Measurements from ENCODE around the gene ZNF69. TPM values are rescaled to one million over a fixed set of nuclear protein-coding genes. Genes with fewer than 3 reads are reported as not detected.
"Not testable (repeated sequence)": the region's sequence is repeated elsewhere in the genome, so short reads cannot be mapped to it uniquely, and the experiment has no call there.

Gene ZNF69
- total and polyA plus RNA-seq, 2 donors (not counting 3 experiments of a cell fraction or from before 2014, with no cell fraction given), result 1.9 to 5.6 TPM

DNA sequence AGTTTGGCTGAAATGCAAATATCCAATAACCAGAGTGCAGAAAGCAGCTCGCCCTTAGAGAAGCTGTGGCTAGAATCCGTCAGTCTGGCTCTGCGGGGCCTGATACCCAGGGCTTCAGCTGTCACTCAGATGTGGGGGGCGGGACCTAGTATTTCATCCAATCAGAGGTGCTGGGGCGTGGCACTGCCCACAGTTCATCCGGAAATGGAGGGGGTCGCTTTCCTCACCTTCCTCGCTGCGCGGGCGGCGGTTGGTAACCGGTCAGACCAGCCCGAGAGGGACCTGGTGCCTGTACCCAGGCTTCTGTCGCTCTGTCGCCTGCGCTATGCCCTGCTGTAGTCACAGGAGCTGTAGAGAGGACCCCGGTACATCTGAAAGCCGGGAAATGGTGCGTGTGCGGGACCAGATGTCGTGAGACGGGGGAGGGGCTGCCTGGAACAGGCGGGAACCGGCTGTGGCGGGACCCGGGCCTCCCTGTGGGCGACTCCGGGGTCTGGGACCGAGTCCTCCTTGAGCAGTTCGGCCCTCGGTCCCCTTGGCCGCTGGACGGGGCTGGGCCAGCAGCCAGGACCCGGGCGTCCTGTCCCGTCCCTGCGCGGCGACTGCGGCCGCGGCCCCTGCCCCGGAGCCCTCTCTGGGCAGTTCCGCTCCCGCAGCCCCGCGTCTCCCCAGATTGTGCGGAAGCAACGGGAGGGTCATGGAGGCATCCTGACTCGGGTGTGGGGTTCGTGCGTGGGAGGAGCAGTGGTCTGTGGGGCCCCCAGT lies 37.5 kb downstream of the ZNF69 start, which contains the start of gene ZNF700:
TSS of gene ZNF700 (plus strand) at position 222 of the 765 bp plus-strand sequence. CDS start at position 326, 104 bp downstream.
- peak within 1 kb of the TSS; percentile 59 to 90 (median 81) for H3K4me3 ChIP-seq (replicated peaks in 1 of 3; ENCODE audit: insufficient read depth in 1 of 3, low read depth in 1 of 3, low read length in 3 of 3)
- CTCF ChIA-PET, result interaction anchor here (0.6 to 4.0 kb wide), 11 partner anchors 16 to 923 kb away, joined by 3 to 162 read pairs (median 6); partner anchors contain the start of genes ZNF136, ZNF20 and ZNF491
- peaks cover 15% of the 10 kb centered on the region for H3K4me1 ChIP-seq (ENCODE audit: control insufficient read depth, extremely low read depth, insufficient read depth, low read length)
- H3K9me1 ChIP-seq (replicated peaks; ENCODE audit: control insufficient read depth, extremely low read depth, insufficient read depth, low read length), result no peaks in the 10 kb centered on the region
- H3K27me3 ChIP-seq (ENCODE audit: control insufficient read depth in 2 of 2, insufficient read depth in 2 of 2, low read length in 2 of 2), result no peaks in the 10 kb centered on the region
- peak within 1 kb of the TSS; percentile 95 for H3K4me2 ChIP-seq (ENCODE audit: insufficient read depth, low read length)
- dilution Hi-C loops (cut with MboI; ENCODE audit: extremely low pct_ligation_motif_present, low sequenced_read_pairs) (no loop called here), intact Hi-C loops (cut with micrococcal nuclease) (loop anchor here (1.0 to 5.0 kb wide), 4 partner anchors 128 to 742 kb away; partner anchors contain the start of genes MAN2B1, WDR83, ZNF441 and ZNF491)
- TF ChIP-seq POLR2A (IDR thresholded peaks at IDR 0.05; ENCODE audit: low read depth, low read length) (peak; percentile 87), FOS (IDR thresholded peaks at IDR 0.05; ENCODE audit: borderline replicate concordance, insufficient read depth, low read length) (no peak), POLR2AphosphoS5 (IDR thresholded peaks at IDR 0.05; ENCODE audit: insufficient read depth, low read depth, low read length) (peak; percentile 58), MYC (IDR thresholded peaks at IDR 0.05; ENCODE audit: low read depth, low read length) (no peak), GATA2 (IDR thresholded peaks at IDR 0.05; ENCODE audit: insufficient read depth, insufficient read length, low read depth, low read length) (no peak), EZH2 (IDR thresholded peaks at IDR 0.05; ENCODE audit: borderline replicate concordance, low read depth, low read length, severe bottlenecking) (no peak), JUN (IDR thresholded peaks at IDR 0.05; ENCODE audit: borderline replicate concordance, insufficient read depth, insufficient read length, low read depth) (no peak)
- TF ChIP-seq, protein P1, sequence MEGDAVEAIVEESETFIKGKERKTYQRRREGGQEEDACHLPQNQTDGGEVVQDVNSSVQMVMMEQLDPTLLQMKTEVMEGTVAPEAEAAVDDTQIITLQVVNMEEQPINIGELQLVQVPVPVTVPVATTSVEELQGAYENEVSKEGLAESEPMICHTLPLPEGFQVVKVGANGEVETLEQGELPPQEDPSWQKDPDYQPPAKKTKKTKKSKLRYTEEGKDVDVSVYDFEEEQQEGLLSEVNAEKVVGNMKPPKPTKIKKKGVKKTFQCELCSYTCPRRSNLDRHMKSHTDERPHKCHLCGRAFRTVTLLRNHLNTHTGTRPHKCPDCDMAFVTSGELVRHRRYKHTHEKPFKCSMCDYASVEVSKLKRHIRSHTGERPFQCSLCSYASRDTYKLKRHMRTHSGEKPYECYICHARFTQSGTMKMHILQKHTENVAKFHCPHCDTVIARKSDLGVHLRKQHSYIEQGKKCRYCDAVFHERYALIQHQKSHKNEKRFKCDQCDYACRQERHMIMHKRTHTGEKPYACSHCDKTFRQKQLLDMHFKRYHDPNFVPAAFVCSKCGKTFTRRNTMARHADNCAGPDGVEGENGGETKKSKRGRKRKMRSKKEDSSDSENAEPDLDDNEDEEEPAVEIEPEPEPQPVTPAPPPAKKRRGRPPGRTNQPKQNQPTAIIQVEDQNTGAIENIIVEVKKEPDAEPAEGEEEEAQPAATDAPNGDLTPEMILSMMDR (IDR thresholded peaks at IDR 0.05; ENCODE audit: extremely low read depth in 1 of 2, insufficient read depth in 1 of 2, low read depth in 1 of 2, low read length in 2 of 2), result no peak
- TF ChIP-seq, protein P2, sequence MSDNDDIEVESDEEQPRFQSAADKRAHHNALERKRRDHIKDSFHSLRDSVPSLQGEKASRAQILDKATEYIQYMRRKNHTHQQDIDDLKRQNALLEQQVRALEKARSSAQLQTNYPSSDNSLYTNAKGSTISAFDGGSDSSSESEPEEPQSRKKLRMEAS (IDR thresholded peaks at IDR 0.05; ENCODE audit: insufficient read depth, insufficient read length), result no peak
- H4K20me1 ChIP-seq (replicated peaks; ENCODE audit: control insufficient read depth, extremely low read depth, insufficient read depth, low read length), result no peaks in the 10 kb centered on the region
- peak within 1 kb of the TSS; percentile 98 for H2AFZ ChIP-seq (ENCODE audit: low read depth, low read length)
- H3K36me3 ChIP-seq (ENCODE audit: control insufficient read depth in 2 of 2, extremely low read depth in 1 of 2, insufficient read depth in 2 of 2, low read length in 2 of 2), result no peaks in the 10 kb centered on the region
- H3K79me2 ChIP-seq (ENCODE audit: control insufficient read depth, insufficient read depth, low read length), result peaks cover 2% of the 10 kb centered on the region
- H3K9me3 ChIP-seq (replicated peaks; ENCODE audit: control insufficient read depth, insufficient read depth, low read length), result no peaks in the 10 kb centered on the region
- POLR2A ChIA-PET, result interaction anchor here (0.8 to 1.9 kb wide), 2 partner anchors 63 to 748 kb away, joined by 3 to 5 read pairs; no protein-coding TSS in a partner anchor
- peak within 1 kb of the TSS; percentile 64 for H3K27ac ChIP-seq (ENCODE audit: insufficient read depth, low read depth, low read length)
- DNase-seq (ENCODE audit: low read depth, low spot score) (peak; percentile 91), FAIRE-seq (peak; percentile 81)
- H3K9ac ChIP-seq (replicated peaks; ENCODE audit: extremely low read depth, insufficient read depth, low read length), result peak within 1 kb of the TSS; percentile 85
- BruUV-seq (replicated peaks), result TSS peak; percentile 48

DNA sequence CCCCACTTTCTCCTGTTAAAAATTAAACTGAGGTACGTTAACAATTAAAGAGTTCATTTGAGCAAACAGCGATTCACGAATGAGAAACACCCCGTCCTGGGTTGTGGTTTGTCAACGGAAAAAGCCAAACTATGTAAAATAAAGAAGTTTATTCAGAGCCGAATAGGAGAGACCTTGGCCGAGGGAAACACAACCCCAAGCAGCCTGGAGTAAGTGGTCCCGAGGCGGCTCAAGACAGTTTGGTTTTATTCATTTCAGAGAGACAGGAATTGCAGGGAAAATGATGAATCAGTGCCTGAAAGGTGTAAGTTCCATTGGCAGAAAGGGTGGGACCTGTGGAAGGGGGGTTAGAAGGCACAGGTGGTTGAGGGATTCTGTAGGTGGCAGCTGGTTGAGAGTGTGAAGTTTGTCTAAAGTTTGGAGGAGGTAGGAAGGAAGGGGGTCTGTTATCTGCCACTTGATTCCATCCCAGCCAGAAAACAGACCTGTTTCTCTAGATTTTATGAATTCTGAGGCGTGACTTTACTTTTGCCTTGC lies 38.1 kb downstream of the ZNF69 start:
- DNase-seq (ENCODE audit: low read depth, low spot score); H3K79me2 ChIP-seq (ENCODE audit: control insufficient read depth, insufficient read depth, low read length); H4K20me1 ChIP-seq (replicated peaks; ENCODE audit: control insufficient read depth, extremely low read depth, insufficient read depth, low read length); BruUV-seq (replicated peaks); dilution Hi-C loops (cut with MboI; ENCODE audit: extremely low pct_ligation_motif_present, low sequenced_read_pairs); H3K9me1 ChIP-seq (replicated peaks; ENCODE audit: control insufficient read depth, extremely low read depth, insufficient read depth, low read length); H3K27me3 ChIP-seq (ENCODE audit: control insufficient read depth in 2 of 2, insufficient read depth in 2 of 2, low read length in 2 of 2); H3K9me3 ChIP-seq (replicated peaks; ENCODE audit: control insufficient read depth, insufficient read depth, low read length); FAIRE-seq; POLR2A ChIA-PET; H3K36me3 ChIP-seq (ENCODE audit: control insufficient read depth in 2 of 2, extremely low read depth in 1 of 2, insufficient read depth in 2 of 2, low read length in 2 of 2): not testable (repeated sequence)
- H3K4me1 ChIP-seq (ENCODE audit: control insufficient read depth, extremely low read depth, insufficient read depth, low read length), result peaks cover 15% of the 10 kb centered on the region
- intact Hi-C loops (cut with micrococcal nuclease), result loop anchor here (1.0 to 5.0 kb wide), 3 partner anchors 128 to 625 kb away; partner anchors contain the start of genes ZNF441, ZNF491 and ZNF564
- peak overlapping the region; percentile 98 for H2AFZ ChIP-seq (ENCODE audit: low read depth, low read length)
- CTCF ChIA-PET, result interaction anchor here (3.2 kb wide), 1 partner anchor 38 kb away, joined by 20 read pairs; no protein-coding TSS in a partner anchor
- H3K9ac ChIP-seq (replicated peaks; ENCODE audit: extremely low read depth, insufficient read depth, low read length), result peak overlapping the region; percentile 85
- peak overlapping the region; percentile 95 for H3K4me2 ChIP-seq (ENCODE audit: insufficient read depth, low read length)
- peak overlapping the region; percentile 59 to 90 (median 81) for H3K4me3 ChIP-seq (replicated peaks in 1 of 3; ENCODE audit: insufficient read depth in 1 of 3, low read depth in 1 of 3, low read length in 3 of 3)
- H3K27ac ChIP-seq (ENCODE audit: insufficient read depth, low read depth, low read length), result peak overlapping the region; percentile 64
